ENCODE results near the gene MDC1. TPM values are rescaled to one million over a fixed set of nuclear protein-coding genes. Genes with fewer than 3 reads are reported as not detected.
A peak's percentile ranks its signal among the peaks of the same experiment; 100 is the strongest.
"Not testable (repeated sequence)": the region's sequence is repeated elsewhere in the genome, so short reads cannot be mapped to it uniquely, and the experiment has no call there.

Gene MDC1
- total RNA-seq, 3 donors from 2014 or later (not counting 1 experiment from before 2014, with no cell fraction given): 61.2 to 77.0 (median 64.5) TPM

DNA sequence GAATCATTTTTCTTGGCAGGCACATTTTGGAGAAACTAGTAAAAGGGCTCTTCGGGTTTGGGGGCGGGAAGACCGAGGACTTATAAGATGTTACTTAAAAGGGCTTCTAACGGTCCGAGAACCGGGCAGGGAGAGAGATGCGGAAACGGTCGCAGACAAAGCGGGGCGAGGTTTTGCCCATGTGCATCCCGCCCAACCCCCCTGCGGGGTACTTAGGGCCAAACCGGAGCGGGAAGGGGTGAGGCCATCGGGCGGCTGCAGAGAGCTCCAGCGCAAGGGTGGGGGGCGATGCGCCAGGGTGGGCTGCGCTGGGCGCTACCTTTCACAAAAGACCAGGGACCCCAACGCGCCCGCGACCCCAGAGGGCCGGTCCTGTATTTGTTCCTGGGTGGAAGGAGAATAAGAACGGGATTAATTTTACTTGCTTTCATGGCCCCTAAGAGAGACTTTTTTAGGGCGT lies 3.7 kb upstream of the MDC1 start:
- H3K9me3 Mint-ChIP-seq: no peaks in the 10 kb centered on the region
- peak overlapping the region; percentile 96 to 100 for H3K27ac Mint-ChIP-seq
- peaks cover 70 to 73% of the 10 kb centered on the region in 2 donors for H3K4me1 Mint-ChIP-seq
- Histone ChIP-seq H3K36me3 (ENCODE audit: control insufficient read depth, insufficient read depth, low read length) (peaks cover 35% of the 10 kb centered on the region), H3K27ac (ENCODE audit: low read length) (peak overlapping the region; percentile 93), H3K4me3 (ENCODE audit: low read length) (peak overlapping the region; percentile 93), H3K27me3 (ENCODE audit: control insufficient read depth, insufficient read depth, low read length) (no peaks in the 10 kb centered on the region), H3K4me1 (ENCODE audit: control insufficient read depth, insufficient read depth, low read length) (peaks cover 43% of the 10 kb centered on the region), H3K9me3 (ENCODE audit: control insufficient read depth, insufficient read depth, low read length) (no peaks in the 10 kb centered on the region)
- TF ChIP-seq, protein P1, sequence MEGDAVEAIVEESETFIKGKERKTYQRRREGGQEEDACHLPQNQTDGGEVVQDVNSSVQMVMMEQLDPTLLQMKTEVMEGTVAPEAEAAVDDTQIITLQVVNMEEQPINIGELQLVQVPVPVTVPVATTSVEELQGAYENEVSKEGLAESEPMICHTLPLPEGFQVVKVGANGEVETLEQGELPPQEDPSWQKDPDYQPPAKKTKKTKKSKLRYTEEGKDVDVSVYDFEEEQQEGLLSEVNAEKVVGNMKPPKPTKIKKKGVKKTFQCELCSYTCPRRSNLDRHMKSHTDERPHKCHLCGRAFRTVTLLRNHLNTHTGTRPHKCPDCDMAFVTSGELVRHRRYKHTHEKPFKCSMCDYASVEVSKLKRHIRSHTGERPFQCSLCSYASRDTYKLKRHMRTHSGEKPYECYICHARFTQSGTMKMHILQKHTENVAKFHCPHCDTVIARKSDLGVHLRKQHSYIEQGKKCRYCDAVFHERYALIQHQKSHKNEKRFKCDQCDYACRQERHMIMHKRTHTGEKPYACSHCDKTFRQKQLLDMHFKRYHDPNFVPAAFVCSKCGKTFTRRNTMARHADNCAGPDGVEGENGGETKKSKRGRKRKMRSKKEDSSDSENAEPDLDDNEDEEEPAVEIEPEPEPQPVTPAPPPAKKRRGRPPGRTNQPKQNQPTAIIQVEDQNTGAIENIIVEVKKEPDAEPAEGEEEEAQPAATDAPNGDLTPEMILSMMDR (IDR thresholded peaks at IDR 0.05): no peak
- peak overlapping the region; percentile 92 for H3K4me3 Mint-ChIP-seq
- H3K36me3 Mint-ChIP-seq: peaks cover 14% of the 10 kb centered on the region
- ATAC-seq (no peak), DNase-seq (peak; percentile 59 to 73)
- intact Hi-C loops (cut with micrococcal nuclease): loop anchor here (1.0 to 2.0 kb wide), 3 partner anchors 74 to 232 kb away; partner anchors contain the start of genes C6orf136, HLA-E, MRPS18B and PPP1R10
- H3K27me3 Mint-ChIP-seq (ENCODE audit: low read depth in 2 of 2): no peaks in the 10 kb centered on the region
- WGBS (ENCODE audit: insufficient coverage): 0% methylated on average over 29 of the region's 29 CpGs

- under 1% methylated on average over 35 of the region's 38 CpGs for WGBS (ENCODE audit: insufficient coverage)
- peak within 1 kb of the TSS; percentile 92 for H3K4me3 Mint-ChIP-seq
- TF ChIP-seq, protein P1 (IDR thresholded peaks at IDR 0.05): no peak
- Histone ChIP-seq H3K27me3 (ENCODE audit: control insufficient read depth, insufficient read depth, low read length) (no peaks in the 10 kb centered on the region), H3K27ac (ENCODE audit: low read length) (peak within 1 kb of the TSS; percentile 93), H3K4me3 (ENCODE audit: low read length) (peak within 1 kb of the TSS; percentile 93), H3K9me3 (ENCODE audit: control insufficient read depth, insufficient read depth, low read length) (no peaks in the 10 kb centered on the region), H3K36me3 (ENCODE audit: control insufficient read depth, insufficient read depth, low read length) (peaks cover 29% of the 10 kb centered on the region), H3K4me1 (ENCODE audit: control insufficient read depth, insufficient read depth, low read length) (peaks cover 43% of the 10 kb centered on the region)
- peak; percentile 92 to 98 for DNase-seq
- peaks cover 72 to 74% of the 10 kb centered on the region in 2 donors for H3K4me1 Mint-ChIP-seq
- ATAC-seq: peak; percentile 58 to 75 (median 63)
- H3K27me3 Mint-ChIP-seq (ENCODE audit: low read depth in 2 of 2): no peaks in the 10 kb centered on the region
- H3K27ac Mint-ChIP-seq: peak within 1 kb of the TSS; percentile 96 to 100
- intact Hi-C loops (cut with micrococcal nuclease): loop anchor here (1.0 to 5.0 kb wide), 4 partner anchors 73 to 947 kb away; partner anchors contain the start of genes C6orf136, CSNK2B, HLA-E and LY6G5B
- H3K9me3 Mint-ChIP-seq: no peaks in the 10 kb centered on the region
- peaks cover 10% of the 10 kb centered on the region for H3K36me3 Mint-ChIP-seq
Observed at GRCh38 chr6:30719791-30720737, 3.0 kb upstream of the MDC1 start, which contains the start of gene TUBB. Gene TUBB (plus strand): TSS chr6:30720352. CDS start chr6:30720507, 155 bp downstream.

- peaks cover 3% of the 10 kb centered on the region for H3K36me3 Mint-ChIP-seq
- no peaks in the 10 kb centered on the region for H3K27me3 ChIP-seq (ENCODE audit: control insufficient read depth, insufficient read depth, low read length)
- WGBS (ENCODE audit: insufficient coverage): 28% methylated on average over 7 of the region's 8 CpGs
- H3K4me3 Mint-ChIP-seq: peak overlapping the region; percentile 92
- DNase-seq: no peak
- TF ChIP-seq, protein P1 (IDR thresholded peaks at IDR 0.05): no peak
- peak overlapping the region; percentile 96 to 100 for H3K27ac Mint-ChIP-seq
- intact Hi-C loops (cut with micrococcal nuclease): loop anchor here (5.0 kb wide), 1 partner anchor 948 kb away; the partner anchor contains the start of genes CSNK2B and LY6G5B
- no peaks in the 10 kb centered on the region for H3K9me3 ChIP-seq (ENCODE audit: control insufficient read depth, insufficient read depth, low read length)
- no peaks in the 10 kb centered on the region for H3K27me3 Mint-ChIP-seq (ENCODE audit: low read depth in 2 of 2)
- peak overlapping the region; percentile 52 for H3K27ac ChIP-seq (ENCODE audit: low read length)
- H3K9me3 Mint-ChIP-seq: no peaks in the 10 kb centered on the region
- peaks cover 65 to 70% of the 10 kb centered on the region in 2 donors for H3K4me1 Mint-ChIP-seq
- peak overlapping the region; percentile 93 for H3K4me3 ChIP-seq (ENCODE audit: low read length)
- peaks cover 43% of the 10 kb centered on the region for H3K4me1 ChIP-seq (ENCODE audit: control insufficient read depth, insufficient read depth, low read length)
- ATAC-seq: no peak
- peaks cover 23% of the 10 kb centered on the region for H3K36me3 ChIP-seq (ENCODE audit: control insufficient read depth, insufficient read depth, low read length)
Observed at GRCh38 chr6:30719356-30719755, 2.3 kb upstream of the MDC1 start.

- Mint-ChIP-seq H3K27ac (peak overlapping the region; percentile 97 to 100), H3K4me3 (peak overlapping the region; percentile 98), H3K4me1 (peaks cover 60 to 62% of the 10 kb centered on the region in 2 donors)
- Histone ChIP-seq H3K4me3 (ENCODE audit: low read length) (peak overlapping the region; percentile 34), H3K27ac (ENCODE audit: low read length) (peak overlapping the region; percentile 50), H3K4me1 (ENCODE audit: control insufficient read depth, insufficient read depth, low read length) (peaks cover 37% of the 10 kb centered on the region), H3K36me3 (ENCODE audit: control insufficient read depth, insufficient read depth, low read length) (peaks cover 20% of the 10 kb centered on the region)
- not testable (repeated sequence) for H3K27me3 Mint-ChIP-seq (ENCODE audit: low read depth in 2 of 2); H3K36me3 Mint-ChIP-seq; ATAC-seq; DNase-seq; H3K27me3 ChIP-seq (ENCODE audit: control insufficient read depth, insufficient read depth, low read length); H3K9me3 Mint-ChIP-seq; H3K9me3 ChIP-seq (ENCODE audit: control insufficient read depth, insufficient read depth, low read length)
- intact Hi-C loops (cut with micrococcal nuclease): loop anchor here (1.0 to 5.0 kb wide), 4 partner anchors 31 to 949 kb away; partner anchors contain the start of genes CSNK2B, GNL1 and LY6G5B
- 81% methylated on average over 30 of the region's 37 CpGs for WGBS (ENCODE audit: insufficient coverage)
Observed at GRCh38 chr6:30717845-30718720, 1.0 kb upstream of the MDC1 start.

Data from natural killer cell (primary cell).